Activated CD4-positive, alpha-beta T cell treated with anti-CD3 and anti-CD28 coated beads, Interleukin-2, amount 50 U/mL, for 24 hours (primary cell): Measurements from ENCODE around the gene PRR20A.
"Not testable (repeated sequence)": the region's sequence is repeated elsewhere in the genome, so short reads cannot be mapped to it uniquely, and the experiment has no call there.

ENCODE experiments used
- DNase-seq, 2 donors: peaks; one replicate each; pipeline ENCODE4 v3.0.0-alpha.2; 2020; ENCODE audit warnings: low read depth in 1 of 2, low spot score in 1 of 2

Gene PRR20A

GRCh38 chr13:57140235-57140968 is at the start of gene PRR20A:
Gene PRR20A (plus strand): TSS chr13:57140918. CDS start chr13:57141305, 387 bp downstream.
- DNase-seq = not testable (repeated sequence)

- DNase-seq = no peak
Observed at GRCh38 chr13:57114945-57115344, 25.8 kb upstream of the PRR20A start.

- DNase-seq = no peak
Observed at GRCh38 chr13:57123681-57124080, 17.0 kb upstream of the PRR20A start.

GRCh38 chr13:57128909-57129308 is 11.8 kb upstream of the PRR20A start:
- no peak for DNase-seq

GRCh38 chr13:57136093-57136492 is 4.6 kb upstream of the PRR20A start:
- no peak for DNase-seq

- no peak for DNase-seq
Observed at GRCh38 chr13:57137585-57137984, 3.1 kb upstream of the PRR20A start.

GRCh38 chr13:57138988-57139387 is 1.7 kb upstream of the PRR20A start:
- no peak for DNase-seq

- DNase-seq = not testable (repeated sequence)
Observed at GRCh38 chr13:57139781-57140180, 937 bp upstream of the PRR20A start.

- not testable (repeated sequence) for DNase-seq
Observed at GRCh38 chr13:57147188-57147587, 6.5 kb downstream of the PRR20A start, which contains the start of gene PRR20B. Gene PRR20B (plus strand): TSS chr13:57147488. CDS start chr13:57147875, 387 bp downstream.

- DNase-seq = not testable (repeated sequence)
Observed at GRCh38 chr13:57148106-57148505, 7.4 kb downstream of the PRR20A start.

GRCh38 chr13:57153761-57154160 is 13.0 kb downstream of the PRR20A start, which contains the start of gene PRR20C:
Gene PRR20C (plus strand): TSS chr13:57154061. CDS start chr13:57154448, 387 bp downstream.
- not testable (repeated sequence) for DNase-seq

GRCh38 chr13:57160332-57160731 is 19.6 kb downstream of the PRR20A start, which contains the start of gene PRR20D:
Gene PRR20D (plus strand): TSS chr13:57160632. CDS start chr13:57161019, 387 bp downstream.
- DNase-seq = not testable (repeated sequence)

- not testable (repeated sequence) for DNase-seq
Observed at GRCh38 chr13:57166897-57167296, 26.2 kb downstream of the PRR20A start, which contains the start of gene PRR20E. Gene PRR20E (plus strand): TSS chr13:57167197. CDS start chr13:57167584, 387 bp downstream.

- DNase-seq = no peak
Observed at GRCh38 chr13:57191667-57192066, 50.9 kb downstream of the PRR20A start.
